ENCODE measurements around the gene DAG1.

GRCh38 chr3:49533786-49534519, 63.9 kb downstream of the DAG1 start:
- no peak for TF ChIP-seq CREB5 (CRISPR knock-in tag; IDR thresholded peaks at IDR 0.05; ENCODE audit: low read depth)
- TF ChIP-seq CSDC2 (CRISPR knock-in tag; IDR thresholded peaks at IDR 0.05): no peak
- no peak for TF ChIP-seq ZFP3 (CRISPR knock-in tag; IDR thresholded peaks at IDR 0.05)
